HG02970 (cell line): ENCODE results near the gene ZNF266.

Experiments used
- ATAC-seq: cut with Tn5 transposase; IDR thresholded peaks from one replicate; pipeline ENCODE4 v1.9.1; 2021; ENCODE audit warnings: mild to moderate bottlenecking, moderate library complexity, moderate number of reproducible peaks; ENCODE audit not compliant: unreplicated experiment, low FRiP score

The ZNF266 gene

GRCh38 chr19:9435279-9436268 lies at the start of gene ZNF266:
Gene ZNF266 (minus strand): TSS chr19:9435573. CDS start chr19:9420089, 15,484 bp downstream.
- ATAC-seq: peak; percentile 93

GRCh38 chr19:9485140-9485539 lies 49.8 kb upstream of the ZNF266 start:
- ATAC-seq: no peak

- no peak for ATAC-seq
These were observed 39.6 kb upstream of the ZNF266 start for GRCh38 chr19:9474975-9475374.

GRCh38 chr19:9467161-9467560 lies 31.8 kb upstream of the ZNF266 start:
- no peak for ATAC-seq

- ATAC-seq: no peak
These were observed 26.6 kb upstream of the ZNF266 start for GRCh38 chr19:9461938-9462337.

GRCh38 chr19:9456018-9456689 lies 20.8 kb upstream of the ZNF266 start:
- ATAC-seq: no peak

GRCh38 chr19:9453953-9454352 lies 18.6 kb upstream of the ZNF266 start:
- ATAC-seq: no peak

GRCh38 chr19:9445037-9445436 lies 9.7 kb upstream of the ZNF266 start:
- ATAC-seq: no peak

- ATAC-seq: no peak
These were observed 985 bp upstream of the ZNF266 start for GRCh38 chr19:9436358-9436757.

GRCh38 chr19:9431475-9431874 lies 3.9 kb downstream of the ZNF266 start:
- no peak for ATAC-seq

- no peak for ATAC-seq
These were observed 4.9 kb downstream of the ZNF266 start for GRCh38 chr19:9430444-9430843.

GRCh38 chr19:9427941-9428340 lies 7.4 kb downstream of the ZNF266 start:
- no peak for ATAC-seq

- no peak for ATAC-seq
These were observed 22.0 kb downstream of the ZNF266 start for GRCh38 chr19:9413240-9413954.

GRCh38 chr19:9407827-9408226 lies 27.5 kb downstream of the ZNF266 start:
- no peak for ATAC-seq

- no peak for ATAC-seq
These were observed 28.5 kb downstream of the ZNF266 start for GRCh38 chr19:9406798-9407352.

GRCh38 chr19:9381361-9381785 lies 54.0 kb downstream of the ZNF266 start:
- no peak for ATAC-seq

- no peak for ATAC-seq
These were observed 64.4 kb downstream of the ZNF266 start for GRCh38 chr19:9370738-9371619.

GRCh38 chr19:9362905-9363304 lies 72.5 kb downstream of the ZNF266 start, which contains the start of gene ZNF177:
Gene ZNF177 (plus strand): TSS chr19:9363013. CDS start chr19:9378312, 15,299 bp downstream.
- no peak for ATAC-seq
